ENCODE data around the gene SPACA7. TPM values are rescaled to one million over a fixed set of nuclear protein-coding genes. Genes with fewer than 3 reads are reported as not detected.

Gene SPACA7
- total and polyA plus RNA-seq, 4 donors: not detected

- Histone ChIP-seq H3K4me3 (ENCODE audit: low read depth in 1 of 3, low read length in 3 of 3) (no peak overlapping the region), H3K9ac (ENCODE audit: low read depth in 1 of 2, low read length in 2 of 2) (no peak overlapping the region), H3K4me1 (ENCODE audit: control insufficient read depth in 4 of 4, insufficient read depth in 4 of 4, low read length in 3 of 4) (no peaks in the 10 kb centered on the region), H3K9me3 (ENCODE audit: control insufficient read depth in 4 of 4, low read length in 3 of 4) (no peaks in the 10 kb centered on the region), H3K27ac (ENCODE audit: low read depth in 1 of 2, low read length in 2 of 2) (no peak overlapping the region), H3K27me3 (ENCODE audit: control insufficient read depth in 4 of 4, insufficient read depth in 4 of 4, low read length in 3 of 4) (peaks cover 0 to 5% (median 2%) of the 10 kb centered on the region in 4 donors), H3K36me3 (ENCODE audit: control insufficient read depth in 4 of 4, insufficient read depth in 3 of 4, low read depth in 1 of 4, low read length in 3 of 4) (no peaks in the 10 kb centered on the region)
- no peak for DNase-seq (ENCODE audit: low spot score)
- 84% methylated on average over 25 of the region's 25 CpGs for WGBS
- TF ChIP-seq HNF4G (IDR thresholded peaks at IDR 0.05) (no peak), RXRA (IDR thresholded peaks at IDR 0.05) (no peak), TAF1 (conservative IDR thresholded peaks at IDR 0.05) (no peak)
Observed at GRCh38 chr13:112343591-112343990, 32.6 kb upstream of the SPACA7 start.

DNA sequence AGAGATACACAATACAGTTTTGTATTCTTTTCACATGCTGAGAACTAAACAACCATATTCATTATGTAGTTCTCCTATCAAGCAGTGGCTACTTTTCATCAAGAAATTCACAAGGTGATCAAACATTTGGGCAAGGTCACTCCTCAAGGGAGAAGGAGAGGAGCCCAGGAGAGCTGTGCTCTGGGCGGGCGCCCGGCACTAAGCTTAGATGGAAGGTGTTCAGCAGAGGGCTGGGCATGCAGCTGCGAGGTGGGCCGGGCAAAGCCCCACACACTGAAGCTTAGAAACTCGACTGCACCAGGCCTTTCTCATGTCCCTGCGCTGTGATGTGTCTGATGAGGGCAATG is 30.4 kb upstream of the SPACA7 start:
- Histone ChIP-seq H3K9me3 (ENCODE audit: control insufficient read depth in 4 of 4, low read length in 3 of 4) (no peaks in the 10 kb centered on the region), H3K4me1 (ENCODE audit: control insufficient read depth in 4 of 4, insufficient read depth in 4 of 4, low read length in 3 of 4) (no peaks in the 10 kb centered on the region), H3K4me3 (ENCODE audit: low read depth in 1 of 3, low read length in 3 of 3) (no peak overlapping the region), H3K27me3 (ENCODE audit: control insufficient read depth in 4 of 4, insufficient read depth in 4 of 4, low read length in 3 of 4) (peaks cover 0 to 5% (median 3%) of the 10 kb centered on the region in 4 donors), H3K27ac (ENCODE audit: low read depth in 1 of 2, low read length in 2 of 2) (no peak overlapping the region), H3K9ac (ENCODE audit: low read depth in 1 of 2, low read length in 2 of 2) (no peak overlapping the region), H3K36me3 (ENCODE audit: control insufficient read depth in 4 of 4, insufficient read depth in 3 of 4, low read depth in 1 of 4, low read length in 3 of 4) (no peaks in the 10 kb centered on the region)
- TF ChIP-seq MAX (IDR thresholded peaks at IDR 0.05) (no peak), EGR1 (IDR thresholded peaks at IDR 0.05; ENCODE audit: low read depth in 2 of 2) (no peak), RAD21 (IDR thresholded peaks at IDR 0.05) (no peak), FOXA1 (IDR thresholded peaks at IDR 0.05) (no peak), GABPA (IDR thresholded peaks at IDR 0.05 in 1 of 2, conservative IDR thresholded peaks at IDR 0.05 in 1 of 2) (no peak), HNF4A (conservative IDR thresholded peaks at IDR 0.05) (no peak)
- DNase-seq (ENCODE audit: low spot score): no peak
- 67% methylated on average over 7 of the region's 7 CpGs for WGBS

DNA sequence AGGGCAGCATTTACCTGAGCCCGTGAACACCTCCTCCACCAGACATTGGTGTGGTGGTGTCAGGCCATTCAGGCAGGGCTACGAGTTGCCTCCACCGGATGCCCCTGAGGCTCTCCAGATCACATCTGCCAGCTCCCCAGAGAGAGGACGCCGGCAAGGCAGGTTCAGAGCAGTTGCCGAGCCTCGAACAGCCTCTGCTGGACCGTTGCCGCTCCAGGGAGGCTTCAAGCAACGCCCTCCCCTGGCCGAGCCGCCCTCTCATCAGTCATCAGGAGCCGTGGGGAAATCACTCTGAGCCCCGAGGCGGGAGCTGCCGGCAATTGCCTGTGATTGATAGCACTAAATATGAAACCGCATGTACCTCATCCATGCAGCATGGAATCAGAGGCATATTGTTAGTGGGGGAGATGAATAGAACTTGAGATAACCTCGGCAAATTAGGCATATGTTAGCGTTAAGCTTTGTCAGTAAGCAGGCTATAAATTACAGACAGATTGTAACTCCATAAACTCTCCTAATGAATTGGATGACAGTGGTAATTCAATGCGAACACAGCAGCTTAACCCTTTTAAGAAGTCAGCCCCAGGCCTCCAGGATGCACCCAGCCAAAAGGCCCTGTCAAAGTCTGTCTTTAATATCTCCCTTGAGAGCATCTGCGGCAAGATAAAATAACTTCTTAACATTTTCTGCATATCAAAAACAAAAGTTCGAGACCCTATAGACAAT is 29.8 kb upstream of the SPACA7 start:
- H3K9ac ChIP-seq (ENCODE audit: low read depth in 1 of 2, low read length in 2 of 2): no peak overlapping the region
- H3K27ac ChIP-seq (ENCODE audit: low read depth in 1 of 2, low read length in 2 of 2): no peak overlapping the region
- H3K4me1 ChIP-seq (ENCODE audit: control insufficient read depth in 4 of 4, insufficient read depth in 4 of 4, low read length in 3 of 4): no peaks in the 10 kb centered on the region
- no peak for TF ChIP-seq HNF4G (IDR thresholded peaks at IDR 0.05)
- no peak for TF ChIP-seq SP1 (IDR thresholded peaks at IDR 0.05)
- TF ChIP-seq EGR1 (IDR thresholded peaks at IDR 0.05; ENCODE audit: low read depth in 2 of 2): no peak
- no peak for TF ChIP-seq YY1 (IDR thresholded peaks at IDR 0.05)
- TF ChIP-seq, protein P1, sequence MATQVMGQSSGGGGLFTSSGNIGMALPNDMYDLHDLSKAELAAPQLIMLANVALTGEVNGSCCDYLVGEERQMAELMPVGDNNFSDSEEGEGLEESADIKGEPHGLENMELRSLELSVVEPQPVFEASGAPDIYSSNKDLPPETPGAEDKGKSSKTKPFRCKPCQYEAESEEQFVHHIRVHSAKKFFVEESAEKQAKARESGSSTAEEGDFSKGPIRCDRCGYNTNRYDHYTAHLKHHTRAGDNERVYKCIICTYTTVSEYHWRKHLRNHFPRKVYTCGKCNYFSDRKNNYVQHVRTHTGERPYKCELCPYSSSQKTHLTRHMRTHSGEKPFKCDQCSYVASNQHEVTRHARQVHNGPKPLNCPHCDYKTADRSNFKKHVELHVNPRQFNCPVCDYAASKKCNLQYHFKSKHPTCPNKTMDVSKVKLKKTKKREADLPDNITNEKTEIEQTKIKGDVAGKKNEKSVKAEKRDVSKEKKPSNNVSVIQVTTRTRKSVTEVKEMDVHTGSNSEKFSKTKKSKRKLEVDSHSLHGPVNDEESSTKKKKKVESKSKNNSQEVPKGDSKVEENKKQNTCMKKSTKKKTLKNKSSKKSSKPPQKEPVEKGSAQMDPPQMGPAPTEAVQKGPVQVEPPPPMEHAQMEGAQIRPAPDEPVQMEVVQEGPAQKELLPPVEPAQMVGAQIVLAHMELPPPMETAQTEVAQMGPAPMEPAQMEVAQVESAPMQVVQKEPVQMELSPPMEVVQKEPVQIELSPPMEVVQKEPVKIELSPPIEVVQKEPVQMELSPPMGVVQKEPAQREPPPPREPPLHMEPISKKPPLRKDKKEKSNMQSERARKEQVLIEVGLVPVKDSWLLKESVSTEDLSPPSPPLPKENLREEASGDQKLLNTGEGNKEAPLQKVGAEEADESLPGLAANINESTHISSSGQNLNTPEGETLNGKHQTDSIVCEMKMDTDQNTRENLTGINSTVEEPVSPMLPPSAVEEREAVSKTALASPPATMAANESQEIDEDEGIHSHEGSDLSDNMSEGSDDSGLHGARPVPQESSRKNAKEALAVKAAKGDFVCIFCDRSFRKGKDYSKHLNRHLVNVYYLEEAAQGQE (IDR thresholded peaks at IDR 0.05): no peak
- no peak for TF ChIP-seq JUND (IDR thresholded peaks at IDR 0.05)
- no peak for TF ChIP-seq NR2F2 (IDR thresholded peaks at IDR 0.05)
- no peak for TF ChIP-seq TAF1 (conservative IDR thresholded peaks at IDR 0.05)
- TF ChIP-seq, protein P2, sequence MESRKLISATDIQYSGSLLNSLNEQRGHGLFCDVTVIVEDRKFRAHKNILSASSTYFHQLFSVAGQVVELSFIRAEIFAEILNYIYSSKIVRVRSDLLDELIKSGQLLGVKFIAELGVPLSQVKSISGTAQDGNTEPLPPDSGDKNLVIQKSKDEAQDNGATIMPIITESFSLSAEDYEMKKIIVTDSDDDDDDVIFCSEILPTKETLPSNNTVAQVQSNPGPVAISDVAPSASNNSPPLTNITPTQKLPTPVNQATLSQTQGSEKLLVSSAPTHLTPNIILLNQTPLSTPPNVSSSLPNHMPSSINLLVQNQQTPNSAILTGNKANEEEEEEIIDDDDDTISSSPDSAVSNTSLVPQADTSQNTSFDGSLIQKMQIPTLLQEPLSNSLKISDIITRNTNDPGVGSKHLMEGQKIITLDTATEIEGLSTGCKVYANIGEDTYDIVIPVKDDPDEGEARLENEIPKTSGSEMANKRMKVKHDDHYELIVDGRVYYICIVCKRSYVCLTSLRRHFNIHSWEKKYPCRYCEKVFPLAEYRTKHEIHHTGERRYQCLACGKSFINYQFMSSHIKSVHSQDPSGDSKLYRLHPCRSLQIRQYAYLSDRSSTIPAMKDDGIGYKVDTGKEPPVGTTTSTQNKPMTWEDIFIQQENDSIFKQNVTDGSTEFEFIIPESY (IDR thresholded peaks at IDR 0.05): no peak
- no peak for TF ChIP-seq FOXA2 (IDR thresholded peaks at IDR 0.05)
- TF ChIP-seq HNF4A (conservative IDR thresholded peaks at IDR 0.05): no peak
- DNase-seq (ENCODE audit: low spot score): no peak
- H3K4me3 ChIP-seq (ENCODE audit: low read depth in 1 of 3, low read length in 3 of 3): no peak overlapping the region
- H3K27me3 ChIP-seq (ENCODE audit: control insufficient read depth in 4 of 4, insufficient read depth in 4 of 4, low read length in 3 of 4): peaks cover 0 to 5% (median 3%) of the 10 kb centered on the region in 4 donors
- WGBS: 26% methylated on average over 22 of the region's 22 CpGs
- no peaks in the 10 kb centered on the region for H3K9me3 ChIP-seq (ENCODE audit: control insufficient read depth in 4 of 4, low read length in 3 of 4)
- H3K36me3 ChIP-seq (ENCODE audit: control insufficient read depth in 4 of 4, insufficient read depth in 3 of 4, low read depth in 1 of 4, low read length in 3 of 4): no peaks in the 10 kb centered on the region
